ENCODE data around the gene CTSD. TPM values are rescaled to one million over a fixed set of nuclear protein-coding genes. Genes with fewer than 3 reads are reported as not detected.
"Not testable (repeated sequence)": the region's sequence is repeated elsewhere in the genome, so short reads cannot be mapped to it uniquely, and the experiment has no call there.

The CTSD gene
- total RNA-seq: 192 and 211 TPM in 2 replicates

- DNase-seq (ENCODE audit: low read depth): no peak
- TF ChIP-seq CTCF (conservative IDR thresholded peaks at IDR 0.05; ENCODE audit: low read depth, low read length): no peak
- H3K4me3 ChIP-seq (ENCODE audit: low read depth, low read length): peak within 1 kb of the TSS; percentile 81
Observed at GRCh38 chr11:1763796-1764661, at the start of gene CTSD. Gene CTSD, minus strand, starts transcription at chr11:1763927. Its CDS starts 68 bp downstream, at chr11:1763859.

GRCh38 chr11:1813356-1813755 lies 49.6 kb upstream of the CTSD start:
- not testable (repeated sequence) for H3K4me3 ChIP-seq (ENCODE audit: low read depth, low read length); DNase-seq (ENCODE audit: low read depth)

GRCh38 chr11:1812801-1813200 lies 49.1 kb upstream of the CTSD start:
- H3K4me3 ChIP-seq (ENCODE audit: low read depth, low read length): no peak overlapping the region
- no peak for DNase-seq (ENCODE audit: low read depth)
- TF ChIP-seq CTCF (conservative IDR thresholded peaks at IDR 0.05; ENCODE audit: low read depth, low read length): no peak

- H3K4me3 ChIP-seq (ENCODE audit: low read depth, low read length): no peak overlapping the region
- TF ChIP-seq CTCF (conservative IDR thresholded peaks at IDR 0.05; ENCODE audit: low read depth, low read length): no peak
- no peak for DNase-seq (ENCODE audit: low read depth)
Observed at GRCh38 chr11:1812274-1812673, 48.5 kb upstream of the CTSD start.

- H3K4me3 ChIP-seq (ENCODE audit: low read depth, low read length): no peak overlapping the region
- no peak for DNase-seq (ENCODE audit: low read depth)
- TF ChIP-seq CTCF (conservative IDR thresholded peaks at IDR 0.05; ENCODE audit: low read depth, low read length): no peak
Observed at GRCh38 chr11:1810761-1811160, 47.0 kb upstream of the CTSD start.

- no peak for DNase-seq (ENCODE audit: low read depth)
- H3K4me3 ChIP-seq (ENCODE audit: low read depth, low read length): no peak overlapping the region
- peak; percentile 13 for TF ChIP-seq CTCF (conservative IDR thresholded peaks at IDR 0.05; ENCODE audit: low read depth, low read length)
Observed at GRCh38 chr11:1807264-1807995, 43.7 kb upstream of the CTSD start.

GRCh38 chr11:1805525-1805924 lies 41.8 kb upstream of the CTSD start:
- TF ChIP-seq CTCF (conservative IDR thresholded peaks at IDR 0.05; ENCODE audit: low read depth, low read length): no peak
- DNase-seq (ENCODE audit: low read depth): no peak

GRCh38 chr11:1803835-1804519 lies 40.2 kb upstream of the CTSD start:
- DNase-seq (ENCODE audit: low read depth); H3K4me3 ChIP-seq (ENCODE audit: low read depth, low read length): not testable (repeated sequence)

More at GRCh38 chr11:1805525-1805924, 41.8 kb upstream of the CTSD start:
- no peak overlapping the region for H3K4me3 ChIP-seq (ENCODE audit: low read depth, low read length)
